GM12892 (cell line): ENCODE measurements around the gene DICER1.

Source experiments
- POLR2A ChIP-seq: IDR thresholded peaks from 2 replicates; pipeline ENCODE4 v1.6.1; 2011; ENCODE audit warnings: low read depth, low read length, control low read depth
- POLR2AphosphoS5 ChIP-seq: IDR thresholded peaks from 2 replicates; pipeline ENCODE4 v1.6.1; 2011; ENCODE audit warnings: low read depth, low read length, control low read depth

DNA sequence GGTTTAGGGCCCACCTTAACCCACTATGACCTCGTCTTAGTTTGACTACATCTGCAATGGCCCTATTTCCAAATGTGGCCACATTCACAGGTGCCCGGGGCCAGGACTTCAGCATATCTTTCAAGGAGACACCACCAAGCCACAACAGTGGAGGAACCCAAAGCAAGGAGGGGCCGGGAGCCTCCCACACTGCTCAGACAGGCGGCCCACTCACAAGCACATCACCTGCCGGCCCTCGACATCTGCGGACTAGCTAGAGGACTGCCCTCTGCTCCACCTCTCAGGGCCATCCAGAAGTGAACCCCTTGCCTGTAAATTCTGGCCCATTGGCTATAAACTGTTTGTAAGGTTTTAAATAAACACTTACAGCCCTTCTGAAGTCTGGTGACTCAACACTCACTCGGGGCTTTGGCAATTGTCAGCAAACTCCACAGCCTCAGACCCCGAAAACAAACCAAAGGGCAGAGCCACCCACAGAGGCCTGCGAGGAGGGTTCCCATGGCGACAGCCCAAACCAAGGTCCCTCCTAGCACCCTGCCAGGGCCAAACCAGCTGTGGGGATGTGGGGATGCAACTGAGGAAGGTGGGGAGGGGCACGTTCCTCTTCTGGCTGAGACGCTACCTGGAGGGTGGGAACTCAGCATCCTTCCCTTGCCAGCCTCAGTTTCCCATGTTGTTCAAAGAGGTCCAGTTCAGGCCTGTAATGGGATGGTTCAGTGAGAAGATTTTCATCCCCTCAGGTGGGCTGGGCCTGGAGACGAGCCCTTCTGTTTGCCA lies 95.8 kb downstream of the DICER1 start:
- TF ChIP-seq POLR2A (no peak), POLR2AphosphoS5 (no peak)
